HPDE6-E6E7 (cell line): ENCODE results near the gene FAXDC2.

Source experiments
- DNase-seq: peaks from one replicate; pipeline ENCODE4 v3.0.0; 2011; ENCODE audit warnings: missing footprints; ENCODE audit errors: extremely low spot score

The FAXDC2 gene, protein sequence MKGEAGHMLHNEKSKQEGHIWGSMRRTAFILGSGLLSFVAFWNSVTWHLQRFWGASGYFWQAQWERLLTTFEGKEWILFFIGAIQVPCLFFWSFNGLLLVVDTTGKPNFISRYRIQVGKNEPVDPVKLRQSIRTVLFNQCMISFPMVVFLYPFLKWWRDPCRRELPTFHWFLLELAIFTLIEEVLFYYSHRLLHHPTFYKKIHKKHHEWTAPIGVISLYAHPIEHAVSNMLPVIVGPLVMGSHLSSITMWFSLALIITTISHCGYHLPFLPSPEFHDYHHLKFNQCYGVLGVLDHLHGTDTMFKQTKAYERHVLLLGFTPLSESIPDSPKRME

DNA sequence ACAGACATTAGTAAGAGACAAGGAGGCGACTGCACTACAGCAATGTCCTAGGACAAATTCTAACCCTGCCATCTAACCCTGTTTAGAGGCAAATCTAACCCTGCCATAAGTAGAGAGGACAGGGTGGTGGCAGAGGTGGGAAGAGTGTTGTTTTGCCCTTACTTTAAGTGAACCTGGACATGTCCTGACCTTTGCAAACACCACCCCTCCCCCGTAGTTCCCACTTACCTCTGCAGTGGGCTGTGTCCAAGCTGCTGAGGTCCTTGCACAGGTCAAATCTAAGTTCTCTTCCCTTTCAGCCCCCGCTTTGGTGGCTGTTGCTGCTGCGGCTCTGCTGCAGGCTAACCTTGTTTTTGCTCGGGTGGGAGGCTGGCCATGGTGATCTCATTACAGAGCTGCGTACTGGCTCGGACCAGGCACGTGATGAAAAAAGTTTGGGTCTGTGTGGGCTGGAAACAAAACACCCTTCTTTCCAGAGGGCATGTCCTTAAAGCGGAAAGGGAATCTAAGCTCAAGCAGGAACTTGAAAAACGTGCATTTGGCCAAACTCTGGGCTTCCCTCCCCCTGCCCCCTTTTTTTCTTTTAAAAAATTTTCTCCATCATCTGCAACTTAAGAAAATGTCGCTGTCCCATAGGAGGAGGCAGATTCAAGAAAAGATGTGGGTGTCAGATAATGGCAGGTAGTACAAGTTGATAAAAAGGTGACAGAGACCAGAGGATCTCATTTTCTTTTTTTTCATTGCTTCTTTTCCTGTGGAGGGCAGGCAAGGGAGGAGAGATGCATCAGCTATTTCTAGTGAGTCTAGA lies at the start of gene FAXDC2:
Gene FAXDC2, minus strand, starts transcription at position 349 of the 808 bp plus-strand sequence. CDS start 12,425 bp downstream, outside the sequence.
- no peak for DNase-seq

DNA sequence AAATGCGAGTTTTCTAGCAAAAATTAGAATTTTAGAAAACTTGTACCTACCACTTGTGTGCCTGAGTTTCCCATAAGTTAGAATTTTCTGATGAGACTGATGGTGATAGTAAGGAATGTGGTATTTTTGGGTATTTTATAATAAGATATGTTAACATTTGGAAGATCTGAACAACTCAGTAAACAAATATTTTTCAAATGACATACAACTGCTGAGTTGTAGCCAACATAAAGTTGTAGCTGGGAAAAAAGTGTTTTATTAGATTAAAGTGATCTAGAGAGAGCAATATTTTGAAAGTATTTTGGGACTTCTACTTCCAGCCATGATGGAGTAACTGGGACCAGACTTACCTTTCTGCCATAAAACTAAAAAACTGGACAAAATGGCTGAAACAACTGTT lies 49.7 kb upstream of the FAXDC2 start:
- no peak for DNase-seq

DNA sequence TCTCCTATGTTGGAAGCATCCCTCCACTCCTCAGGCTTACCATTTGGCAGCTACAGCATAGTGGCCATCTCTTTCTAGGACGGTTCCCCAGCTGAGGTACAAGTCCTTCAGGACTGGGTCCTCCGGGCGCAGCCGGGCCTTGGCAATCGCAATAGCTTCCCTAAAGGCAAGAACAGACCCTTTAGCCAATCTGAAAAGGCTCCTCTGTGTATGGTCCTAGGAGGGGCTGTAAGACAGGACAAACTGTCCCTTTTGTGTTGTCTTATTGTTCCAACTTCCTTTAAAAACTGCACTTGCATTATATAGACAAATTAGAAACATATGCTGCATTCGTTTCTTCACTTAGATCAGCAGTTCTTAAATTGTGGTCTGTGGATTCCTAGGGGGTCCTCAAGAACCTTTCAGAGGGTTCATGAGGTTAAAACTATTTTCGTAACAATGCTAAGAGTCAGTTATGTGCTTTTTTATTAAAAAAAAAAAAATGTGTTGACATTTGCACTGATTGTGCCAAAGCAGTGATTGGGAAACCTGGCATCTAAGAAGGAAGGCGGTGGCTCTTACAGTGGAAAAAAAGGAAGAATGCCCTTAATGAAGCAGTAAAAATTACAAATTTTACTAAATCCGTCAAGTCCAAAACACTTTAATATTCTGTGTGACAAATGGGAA lies 48.9 kb upstream of the FAXDC2 start:
- no peak for DNase-seq

DNA sequence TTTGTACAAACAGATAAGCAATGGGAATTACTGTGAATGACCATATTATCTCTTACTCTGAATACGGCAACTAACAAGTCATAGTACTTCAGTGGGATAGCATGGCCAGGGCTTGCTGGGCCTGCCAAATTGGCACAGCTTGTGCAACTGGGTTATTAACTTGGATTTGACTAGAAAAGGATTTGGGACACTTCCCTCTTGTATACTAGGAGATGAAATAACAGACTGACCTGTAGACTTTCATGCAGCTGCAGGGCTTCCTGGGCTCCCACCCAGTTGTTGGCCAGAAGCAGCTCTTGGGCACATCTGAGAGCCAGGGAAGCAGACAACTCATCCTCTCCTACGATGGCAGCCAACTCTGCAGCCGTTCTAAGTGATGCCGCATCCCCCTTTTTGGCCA lies 47.8 kb upstream of the FAXDC2 start:
- DNase-seq = no peak

DNA sequence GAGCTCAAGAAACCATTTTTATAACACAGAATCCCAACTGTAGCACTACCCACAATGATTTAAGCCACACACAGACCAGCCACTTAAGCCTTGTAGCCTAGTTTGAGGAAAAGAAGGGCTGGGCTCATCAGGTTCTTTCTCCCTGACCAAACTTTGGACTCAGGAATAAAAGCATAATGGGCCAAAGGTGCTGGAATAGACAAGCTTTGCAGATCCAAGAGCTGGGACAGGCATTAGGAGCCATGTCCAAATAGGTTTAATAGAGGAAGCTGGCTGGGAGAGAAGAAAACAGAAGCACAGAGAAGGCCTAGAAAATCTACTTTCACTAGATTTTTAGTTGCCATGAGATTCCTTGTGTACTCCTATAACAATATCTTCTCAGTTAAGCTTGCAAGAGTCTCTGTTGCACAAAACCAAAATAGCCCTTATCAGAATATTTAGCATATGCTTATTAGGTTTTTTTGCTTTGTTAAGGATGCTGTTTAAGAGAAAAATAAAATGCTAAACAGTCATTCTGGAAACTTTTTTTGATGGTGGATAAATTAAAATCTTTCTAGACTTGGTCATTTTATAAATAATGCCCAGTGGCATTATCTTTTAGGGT lies 46.3 kb upstream of the FAXDC2 start:
- DNase-seq = no peak

DNA sequence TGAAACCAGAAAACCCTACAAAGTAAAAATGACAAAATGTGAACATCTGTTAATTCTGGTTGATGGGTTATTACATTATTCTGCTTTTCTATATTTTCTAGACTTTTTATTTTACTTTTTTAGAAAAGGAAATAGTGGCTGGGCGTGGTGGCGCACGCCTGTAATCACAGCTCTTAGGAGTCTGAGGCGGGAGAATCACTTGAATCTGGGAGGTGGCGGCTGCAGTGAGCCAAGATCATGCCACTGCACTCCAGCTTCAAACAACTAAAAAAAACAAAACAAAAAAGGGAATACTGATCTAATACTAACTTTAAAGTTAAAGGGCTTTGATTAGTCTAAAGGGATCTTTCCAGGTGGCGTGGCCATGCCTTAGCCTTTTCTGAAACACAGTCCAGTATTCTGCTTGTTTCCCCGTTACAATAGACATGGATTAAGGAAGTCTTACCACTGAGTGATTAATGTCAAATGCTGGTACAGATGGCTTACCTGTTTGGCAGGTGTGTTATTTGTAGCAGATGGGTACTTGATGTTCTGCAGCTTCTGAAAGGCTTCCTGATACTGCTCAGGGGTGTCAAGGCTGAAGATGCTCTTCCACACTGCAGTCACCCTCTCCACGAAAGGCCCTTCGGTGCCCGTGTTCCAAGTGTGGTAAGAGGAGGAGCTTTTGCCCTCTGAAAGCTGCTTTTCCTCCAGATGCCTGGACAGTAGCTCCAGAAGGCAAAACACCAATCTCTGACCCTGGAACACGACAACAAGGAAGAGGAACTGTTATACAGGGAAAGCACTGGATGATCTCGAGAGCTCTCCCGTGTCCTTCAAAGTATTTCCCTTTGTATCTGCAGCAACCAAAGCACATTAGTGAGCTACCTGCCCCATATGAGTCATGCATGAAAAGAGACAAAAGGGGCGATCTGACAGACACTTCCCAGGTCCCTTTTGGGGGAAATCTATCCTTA lies 45.5 kb upstream of the FAXDC2 start:
- DNase-seq = no peak

DNA sequence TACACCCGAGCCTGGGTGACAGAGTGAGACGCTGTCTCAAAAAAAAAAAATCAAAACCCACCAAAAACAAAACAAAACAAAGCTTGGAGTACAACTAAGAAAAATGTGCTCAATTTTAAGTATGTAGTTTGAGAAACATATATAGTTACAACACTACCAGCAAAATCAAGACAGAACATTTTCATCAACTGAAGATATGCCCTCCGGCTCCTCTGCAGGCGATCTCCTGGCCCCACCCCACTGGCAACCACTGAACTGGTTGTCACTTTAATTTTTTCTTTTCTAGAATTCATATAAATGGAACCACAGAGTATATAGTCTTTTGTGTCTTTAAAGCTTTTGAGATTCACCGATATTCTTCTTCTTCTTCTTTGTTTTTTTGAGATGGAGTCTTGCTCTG lies 43.0 kb upstream of the FAXDC2 start:
- no peak for DNase-seq

DNA sequence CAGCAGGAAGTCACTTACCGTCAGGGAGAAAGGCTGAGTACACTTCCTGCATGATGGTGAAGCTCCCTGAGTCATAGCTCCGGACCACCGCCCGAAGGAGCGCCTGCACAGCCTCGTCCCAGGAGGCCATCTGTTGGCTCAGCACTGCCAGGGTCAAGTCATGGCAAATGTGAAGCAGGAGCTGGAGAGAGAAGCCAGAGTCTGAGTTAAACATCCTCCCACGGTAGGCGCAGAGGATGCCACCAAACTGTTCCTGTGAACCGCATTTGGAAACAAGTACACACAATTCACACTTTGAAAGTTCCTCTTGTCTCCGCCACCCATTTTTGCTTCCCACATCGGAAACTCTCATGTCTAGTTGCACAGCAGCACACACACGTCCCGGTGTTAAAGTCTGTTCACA lies 42.0 kb upstream of the FAXDC2 start:
- DNase-seq = no peak

DNA sequence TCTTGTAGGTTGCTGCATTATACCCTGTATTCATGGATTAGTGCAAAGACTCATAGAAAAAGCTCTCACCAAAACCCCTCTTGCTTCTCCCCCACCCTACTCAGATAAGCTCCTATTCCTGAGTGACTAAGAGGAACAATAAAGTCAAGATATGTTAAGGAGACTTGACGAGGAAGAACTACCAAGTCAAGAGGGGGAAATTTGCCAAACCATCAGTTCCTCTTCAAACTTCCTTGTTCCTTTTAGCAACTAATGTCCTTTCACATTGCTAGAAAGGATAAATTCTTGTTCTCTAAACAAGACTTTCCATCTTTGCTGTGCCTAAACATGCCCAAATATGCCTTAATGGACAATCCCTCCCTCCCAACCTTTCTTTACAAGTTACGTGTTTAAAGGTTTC lies 35.0 kb upstream of the FAXDC2 start:
- DNase-seq = no peak

DNA sequence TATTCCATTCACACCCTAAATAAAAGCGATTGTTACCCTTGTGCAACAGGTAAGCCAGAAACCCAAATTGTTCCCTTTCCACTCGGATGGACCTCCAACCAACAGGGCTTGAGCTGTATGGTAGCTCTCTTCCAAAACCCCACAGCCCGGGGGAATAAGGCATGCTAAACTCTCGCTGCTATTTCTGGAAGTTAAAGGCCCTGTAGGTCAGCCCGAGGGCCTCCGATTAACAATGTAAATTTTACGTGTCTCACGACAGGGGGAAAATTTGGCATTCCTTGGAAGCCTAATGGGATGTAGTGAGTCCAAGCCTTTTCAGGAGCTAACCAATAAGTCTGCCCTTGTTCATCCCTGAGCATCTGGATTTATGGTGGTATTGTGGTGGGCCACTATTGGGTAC lies 34.0 kb upstream of the FAXDC2 start:
- DNase-seq = no peak

DNA sequence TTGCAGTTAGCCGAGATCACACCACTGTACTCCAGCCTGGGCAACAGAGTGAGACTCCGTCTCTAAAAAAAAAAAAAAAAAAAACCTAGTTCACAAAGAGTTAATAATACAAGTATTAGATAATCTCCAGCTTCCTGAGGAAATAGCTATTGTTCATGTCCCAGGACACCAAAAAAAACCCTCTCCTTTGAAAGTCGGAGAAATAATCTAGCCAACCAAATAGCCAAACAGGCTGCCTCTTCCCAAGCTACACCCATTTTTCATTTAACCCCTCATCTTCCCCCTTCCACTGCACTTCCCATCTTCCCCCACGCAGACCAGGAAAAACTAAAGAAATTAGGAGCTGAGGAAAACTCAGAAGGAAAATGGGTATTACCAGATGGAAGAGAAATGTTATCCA lies 31.6 kb upstream of the FAXDC2 start:
- no peak for DNase-seq

DNA sequence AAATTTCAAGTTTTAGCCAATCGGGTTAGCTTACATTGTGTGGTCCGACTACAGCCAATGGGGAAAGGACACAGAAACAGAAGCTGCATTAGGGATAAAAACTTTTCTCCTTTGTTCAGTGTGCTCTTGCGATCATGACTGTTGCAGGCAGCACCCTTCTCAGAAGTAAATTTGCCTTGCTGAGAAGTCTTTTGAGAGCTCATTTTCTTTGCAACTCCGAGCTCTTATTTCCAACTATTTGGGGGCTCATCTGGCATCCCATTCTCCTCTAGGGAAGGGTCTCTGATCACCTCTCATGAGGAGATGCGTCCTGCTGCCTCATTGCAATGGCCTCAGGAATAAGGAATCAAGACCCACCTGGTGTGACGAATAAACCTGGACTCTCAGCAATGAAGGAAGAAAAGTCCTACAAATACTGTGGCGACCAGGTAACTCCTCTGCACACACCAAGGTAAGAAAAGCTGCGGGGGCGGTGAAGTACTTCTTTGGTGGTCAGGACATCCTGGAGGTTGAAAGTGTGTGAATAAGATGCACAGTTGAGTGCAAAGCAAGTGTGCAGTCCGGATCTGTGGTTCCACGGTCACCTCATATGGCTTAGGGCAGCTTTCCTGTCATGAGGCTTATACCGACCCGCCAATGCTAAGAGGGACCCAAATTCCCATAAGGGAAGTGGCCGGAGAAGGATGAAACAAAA lies 28.4 kb upstream of the FAXDC2 start:
- DNase-seq = no peak

DNA sequence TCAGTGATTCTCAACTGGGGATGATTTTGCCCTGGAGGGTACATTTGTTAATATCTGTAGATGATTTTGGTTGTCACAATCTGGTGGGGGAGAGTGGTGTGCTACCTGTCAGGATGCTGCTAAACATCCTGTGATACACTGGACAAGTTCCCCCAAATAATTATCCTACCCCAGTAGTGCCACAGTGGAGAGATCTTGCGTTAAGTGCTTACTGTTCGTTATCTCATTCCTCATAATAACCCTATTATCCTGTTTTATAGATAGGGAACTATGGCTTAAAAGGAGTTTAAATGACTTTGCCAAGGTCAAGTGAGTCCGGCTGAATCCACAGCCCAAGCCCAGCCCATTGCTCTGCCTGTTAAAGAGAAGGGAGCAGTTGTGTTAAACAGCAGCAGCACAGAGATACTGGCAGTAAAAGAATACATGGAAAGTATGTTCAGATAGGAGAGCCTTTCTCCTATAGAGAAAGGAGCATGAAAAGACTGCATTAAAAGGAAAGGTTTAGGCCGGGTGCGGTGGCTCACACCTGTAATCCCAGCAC lies 23.5 kb upstream of the FAXDC2 start:
- no peak for DNase-seq

DNA sequence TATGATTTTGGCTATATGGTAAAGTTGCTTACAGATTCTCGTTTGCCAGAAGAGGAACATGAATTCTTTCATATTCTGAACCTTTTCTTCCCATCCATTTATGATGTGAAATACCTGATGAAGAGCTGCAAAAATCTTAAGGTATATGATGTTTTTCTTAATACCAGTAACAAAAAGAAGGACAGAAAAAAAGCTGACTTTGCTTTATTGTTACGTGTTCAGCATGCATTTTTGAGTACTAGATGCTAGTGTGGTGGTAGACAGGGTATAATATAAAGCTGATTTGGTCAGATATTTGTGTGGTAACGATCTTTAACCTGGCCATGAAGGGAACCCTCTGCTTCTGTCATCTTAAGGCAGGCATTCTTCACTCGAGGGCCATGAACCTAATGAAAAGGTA lies 21.3 kb upstream of the FAXDC2 start:
- DNase-seq = no peak

DNA sequence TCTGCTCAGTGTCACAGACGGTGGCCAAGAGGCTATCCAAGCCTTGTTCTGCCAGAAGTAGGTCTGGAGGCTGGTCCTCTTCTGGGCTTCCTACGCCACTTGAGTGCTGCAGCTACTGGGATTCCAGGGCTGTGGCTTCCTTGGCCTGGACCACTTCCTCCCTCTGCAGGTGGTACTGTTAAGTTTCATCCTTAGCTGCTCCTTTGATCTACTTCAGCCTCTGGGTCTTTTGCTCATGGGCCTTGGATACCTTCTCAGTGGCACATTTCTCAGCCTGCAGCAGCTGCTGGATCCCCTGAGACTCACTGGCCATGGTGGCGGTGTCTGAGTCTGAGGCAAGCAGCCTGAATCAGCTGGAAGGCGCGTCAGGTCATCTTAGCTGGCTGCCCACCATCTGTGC lies 18.3 kb upstream of the FAXDC2 start:
- no peak for DNase-seq

DNA sequence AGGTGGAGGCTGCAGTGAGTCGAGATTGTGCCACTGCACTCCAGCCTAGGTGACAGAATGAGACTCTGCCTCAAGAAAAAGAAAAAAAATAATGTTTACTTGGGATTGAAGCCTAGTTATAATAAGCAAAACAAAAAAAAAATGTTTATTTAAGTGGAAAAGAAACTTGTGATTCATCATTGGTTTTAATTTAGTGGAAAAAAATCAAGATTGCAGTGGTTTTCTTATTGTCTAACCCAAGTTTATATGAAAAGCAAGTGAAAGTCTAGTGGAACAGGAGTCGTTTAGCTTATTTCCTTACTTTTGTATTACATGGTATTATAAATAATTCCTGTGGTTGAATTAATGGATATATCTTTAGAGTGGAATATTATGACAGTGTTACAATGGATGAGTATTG lies 16.4 kb upstream of the FAXDC2 start:
- DNase-seq = no peak

DNA sequence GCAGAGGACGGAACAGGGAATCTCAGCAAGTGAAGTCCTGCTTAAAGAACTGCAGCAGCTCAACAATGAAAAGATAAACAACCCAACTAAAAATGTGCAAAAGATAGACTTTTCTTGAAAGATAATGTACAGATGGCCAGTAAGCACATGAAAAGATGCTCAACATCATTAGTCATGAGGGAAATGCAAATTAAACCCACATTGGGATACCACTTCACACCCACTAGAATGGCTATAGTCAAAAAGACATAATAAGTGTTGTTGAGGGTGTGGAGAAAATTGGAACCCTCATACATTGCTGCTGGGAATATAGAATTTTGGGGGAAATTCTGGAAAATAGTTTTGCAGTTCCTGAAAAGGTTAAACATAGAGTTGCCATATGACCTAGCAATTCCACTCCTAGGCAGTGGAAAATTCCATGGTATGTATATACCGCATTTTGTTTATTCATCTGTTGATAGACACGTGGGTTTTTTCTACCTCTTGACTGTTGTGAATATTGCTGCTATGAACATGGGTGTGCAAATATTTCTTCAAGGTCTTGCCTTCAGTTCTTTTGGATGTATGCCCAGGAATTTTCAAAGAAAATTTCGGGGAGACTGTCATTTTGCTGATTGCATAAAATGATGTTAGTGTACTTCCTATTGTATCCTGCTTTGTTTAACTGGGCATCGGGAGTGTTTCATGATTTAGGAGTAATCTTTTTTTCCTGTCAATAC lies 15.2 kb upstream of the FAXDC2 start:
- no peak for DNase-seq

DNA sequence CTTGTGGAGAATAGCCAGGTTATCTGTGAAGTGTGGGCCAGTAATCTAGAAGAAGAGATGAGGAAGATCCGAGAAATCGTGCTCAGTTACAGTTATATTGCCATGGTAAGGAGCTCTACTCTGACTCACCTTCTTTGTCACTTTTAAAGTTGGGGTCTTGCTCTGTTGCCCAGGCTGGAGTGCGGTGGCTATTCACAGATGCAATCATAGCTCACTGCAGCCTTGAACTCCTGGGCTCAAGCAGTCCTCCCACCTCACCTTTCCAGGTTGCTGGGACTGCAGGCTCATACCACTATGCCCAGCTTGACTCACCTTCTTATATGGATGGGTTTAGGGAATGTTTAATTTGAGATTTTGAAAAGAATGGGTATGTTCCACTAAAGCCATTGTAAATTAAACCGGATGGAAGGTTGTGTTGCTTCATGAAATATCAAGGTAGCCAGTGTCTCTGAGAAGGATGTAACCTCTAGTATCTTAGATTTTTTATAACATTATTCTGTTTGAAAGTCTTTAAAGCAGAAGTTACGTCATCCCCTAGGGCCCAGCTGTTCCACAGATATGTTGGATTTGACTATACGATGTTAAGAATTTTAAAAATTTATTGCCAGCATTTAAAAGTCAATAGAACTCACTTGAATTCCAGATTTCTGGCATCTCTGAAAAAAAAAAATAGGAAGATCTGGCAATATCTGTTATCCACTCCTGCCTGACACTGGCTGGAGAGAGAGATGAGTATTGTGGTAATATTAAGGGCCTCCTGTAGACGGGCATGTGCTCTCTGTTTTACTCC lies 13.1 kb upstream of the FAXDC2 start:
- DNase-seq = no peak

DNA sequence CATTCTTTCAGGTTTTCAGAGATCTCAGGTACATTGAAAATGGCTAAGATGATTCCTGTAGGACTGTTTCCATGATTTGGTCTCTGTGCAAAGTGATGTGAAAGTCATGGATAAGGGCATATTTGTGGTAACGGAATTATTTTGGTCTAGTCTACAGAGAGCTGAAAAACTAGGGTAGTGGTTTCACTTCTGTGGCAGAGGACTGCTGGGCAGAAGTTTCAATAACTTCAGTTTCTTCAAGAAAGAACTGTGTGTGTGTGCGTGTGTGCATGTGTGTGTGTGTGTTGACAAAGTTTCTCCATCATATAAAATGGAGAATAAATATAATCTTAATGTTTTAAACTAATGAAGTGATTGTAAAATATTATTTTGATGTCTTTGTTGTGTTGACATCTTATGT lies 12.4 kb upstream of the FAXDC2 start:
- DNase-seq = no peak
